Ovary (tissue), 3 donors: ENCODE results near the gene CDH22.

Experiments used
- CTCF ChIP-seq, 3 donors: fragments of 450-650 bp in 2 of 3; fragments of 200-600 bp in 1 of 3; IDR thresholded peaks; one replicate each; pipeline versions ENCODE4 v1.5.1 to v1.8.0; 2016 to 2022; ENCODE audit warnings: antibody characterized with exemption in 3 of 3, mild to moderate bottlenecking in 1 of 3
- POLR2A ChIP-seq: fragments of 450-650 bp; IDR thresholded peaks from one replicate; pipeline ENCODE4 v1.6.1; 2017; ENCODE audit warnings: antibody characterized with exemption, mild to moderate bottlenecking, moderate library complexity
- donor health status: DM: no; HTN: no; CAD: no.

GRCh38 chr20:46154796-46155195 lies 153.5 kb downstream of the CDH22 start:
- TF ChIP-seq CTCF (IDR thresholded peaks at IDR 0.05) (no peak), POLR2A (no peak)
